ENCODE measurements around the gene ZNF532. TPM values are rescaled to one million over a fixed set of nuclear protein-coding genes. Genes with fewer than 3 reads are reported as not detected.

Gene ZNF532
- total RNA-seq, 2 donors from 2014 or later: 5.6 to 14.8 TPM

GRCh38 chr18:58831606-58832005, 33.1 kb upstream of the ZNF532 start:
- Histone ChIP-seq H3K9ac (ENCODE audit: low read depth in 2 of 2, low read length in 2 of 2) (no peak overlapping the region), H3K27me3 (no peaks in the 10 kb centered on the region), H3K4me3 (no peak overlapping the region), H3K27ac (no peak overlapping the region), H3K9me3 (no peaks in the 10 kb centered on the region), H3K36me3 (no peaks in the 10 kb centered on the region), H3K4me1 (no peaks in the 10 kb centered on the region)
- no peak for TF ChIP-seq CTCF (IDR thresholded peaks at IDR 0.05)
- no peak for DNase-seq
- intact Hi-C loops (cut with DNase I): no loop called here

DNA sequence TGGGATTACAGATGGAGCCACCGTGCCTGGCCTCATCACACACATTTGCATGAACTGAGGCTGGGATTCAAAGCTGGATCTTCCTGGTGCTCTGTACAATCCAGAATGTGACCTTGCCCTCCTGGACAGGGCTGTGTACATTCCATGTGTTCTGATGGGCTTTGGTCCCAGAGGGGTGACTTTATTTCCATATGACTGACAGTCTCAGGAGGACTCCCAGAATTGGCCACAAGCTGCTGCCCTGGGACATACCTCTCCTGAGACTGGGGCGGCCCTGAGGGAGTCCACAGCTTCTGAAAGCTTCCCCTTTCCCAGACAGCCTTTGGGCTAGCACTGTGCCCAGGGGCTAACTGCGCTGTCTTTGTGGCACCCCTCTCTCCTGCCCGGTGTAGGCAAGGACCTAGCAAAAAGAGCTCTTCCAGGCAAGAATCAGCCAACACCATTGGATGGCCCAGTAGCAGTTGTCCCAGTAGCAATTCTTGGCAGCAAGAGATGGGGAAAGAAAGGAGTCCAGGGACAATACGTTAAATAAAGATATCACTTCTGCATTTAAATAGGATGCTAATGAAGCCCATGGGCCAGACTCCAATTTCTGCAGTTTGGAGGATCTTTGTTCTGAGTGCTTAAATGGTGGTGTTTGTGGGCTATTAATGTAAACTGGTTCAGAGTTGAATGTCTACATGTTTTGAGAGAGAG, 26.4 kb upstream of the ZNF532 start:
- Histone ChIP-seq H3K27ac (no peak overlapping the region), H3K9me3 (no peaks in the 10 kb centered on the region), H3K4me1 (no peaks in the 10 kb centered on the region), H3K27me3 (no peaks in the 10 kb centered on the region), H3K4me3 (no peak overlapping the region), H3K36me3 (no peaks in the 10 kb centered on the region), H3K9ac (ENCODE audit: low read depth in 2 of 2, low read length in 2 of 2) (no peak overlapping the region)
- TF ChIP-seq CTCF (IDR thresholded peaks at IDR 0.05): no peak
- DNase-seq: no peak
- intact Hi-C loops (cut with DNase I): no loop called here

- no peak for TF ChIP-seq CTCF (IDR thresholded peaks at IDR 0.05)
- Histone ChIP-seq H3K27me3 (no peaks in the 10 kb centered on the region), H3K9me3 (no peaks in the 10 kb centered on the region), H3K4me1 (no peaks in the 10 kb centered on the region), H3K9ac (ENCODE audit: low read depth in 2 of 2, low read length in 2 of 2) (no peak overlapping the region), H3K4me3 (no peak overlapping the region), H3K27ac (no peak overlapping the region), H3K36me3 (no peaks in the 10 kb centered on the region)
- intact Hi-C loops (cut with DNase I): no loop called here
- DNase-seq: no peak
These were observed 25.7 kb upstream of the ZNF532 start for GRCh38 chr18:58838946-58839345.

DNA sequence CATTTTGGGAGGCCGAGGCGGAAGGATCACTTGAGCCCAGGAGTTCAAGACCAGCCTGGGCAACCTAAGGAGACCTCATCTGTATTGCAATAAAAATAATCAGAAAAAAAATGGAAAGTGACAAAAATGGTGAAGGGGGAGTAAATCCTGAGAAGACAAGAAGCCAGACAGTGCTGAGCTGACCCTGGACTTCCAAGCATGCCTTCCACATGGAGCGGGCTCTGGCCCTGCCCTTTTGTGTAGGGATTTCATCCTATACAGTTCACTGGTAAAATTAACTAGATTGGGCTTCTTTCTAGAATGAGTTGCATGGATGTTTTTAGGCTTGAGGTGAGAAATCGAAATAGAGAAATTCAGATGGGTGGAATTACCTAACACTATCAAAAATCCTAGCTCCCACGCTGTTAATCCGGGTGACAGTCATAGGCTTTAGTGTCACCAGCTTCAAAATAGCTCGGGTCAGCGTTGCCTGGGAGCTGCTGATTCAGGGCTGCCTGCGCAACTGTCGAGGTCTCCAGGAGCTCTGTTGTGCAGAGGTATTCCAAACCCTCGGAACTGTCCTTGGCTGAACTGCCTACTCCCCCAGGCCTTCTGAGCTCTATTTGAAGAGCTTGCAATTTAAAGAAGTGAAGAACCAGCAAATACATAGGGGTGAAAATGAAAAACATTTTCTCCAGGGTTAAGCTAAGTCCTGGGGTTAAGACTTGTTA, 21.5 kb upstream of the ZNF532 start:
- no peak for DNase-seq
- no peaks in the 10 kb centered on the region for H3K36me3 ChIP-seq
- no peak overlapping the region for H3K27ac ChIP-seq
- no peak overlapping the region for H3K4me3 ChIP-seq
- H3K9ac ChIP-seq (ENCODE audit: low read depth in 2 of 2, low read length in 2 of 2): no peak overlapping the region
- H3K4me1 ChIP-seq: no peaks in the 10 kb centered on the region
- no peaks in the 10 kb centered on the region for H3K27me3 ChIP-seq
- intact Hi-C loops (cut with DNase I): no loop called here
- TF ChIP-seq CTCF (IDR thresholded peaks at IDR 0.05): no peak
- no peaks in the 10 kb centered on the region for H3K9me3 ChIP-seq

GRCh38 chr18:58843688-58844035, 21.0 kb upstream of the ZNF532 start:
- Histone ChIP-seq H3K36me3 (no peaks in the 10 kb centered on the region), H3K4me3 (no peak overlapping the region), H3K27me3 (no peaks in the 10 kb centered on the region), H3K9me3 (no peaks in the 10 kb centered on the region), H3K9ac (ENCODE audit: low read depth in 2 of 2, low read length in 2 of 2) (no peak overlapping the region), H3K4me1 (no peaks in the 10 kb centered on the region), H3K27ac (no peak overlapping the region)
- no peak for DNase-seq
- intact Hi-C loops (cut with DNase I): no loop called here
- TF ChIP-seq CTCF (IDR thresholded peaks at IDR 0.05): no peak
